Measurements from ENCODE around the gene KRTAP3-3. TPM values are rescaled to one million over a fixed set of nuclear protein-coding genes. Genes with fewer than 3 reads are reported as not detected.

The KRTAP3-3 gene
- total RNA-seq, 2 donors from 2014 or later = not detected

DNA sequence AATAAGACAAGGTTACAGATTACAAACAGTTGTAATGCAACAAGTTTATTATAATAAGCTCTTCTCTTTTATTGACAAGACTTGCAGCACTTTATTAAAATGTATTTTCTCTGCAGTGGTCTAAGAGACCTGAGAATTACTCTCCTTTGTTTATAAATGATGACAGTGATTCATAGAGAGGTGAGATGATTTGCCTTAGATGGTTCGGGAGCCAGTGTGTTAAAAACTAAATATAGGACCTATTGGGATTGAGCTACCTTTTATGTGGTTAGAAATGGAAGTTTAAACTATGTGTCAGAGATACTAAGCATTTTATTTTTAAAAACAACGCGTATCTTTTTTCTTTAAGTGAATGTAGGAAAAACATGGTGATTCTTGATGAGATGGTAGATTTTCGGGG is 2.9 kb upstream of the KRTAP3-3 start:
- H3K4me3 Mint-ChIP-seq = no peak overlapping the region
- no peaks in the 10 kb centered on the region for H3K9me3 Mint-ChIP-seq
- no peak for DNase-seq (ENCODE audit: low spot score)
- ATAC-seq = no peak
- H3K27me3 Mint-ChIP-seq = peaks cover 43 to 65% of the 10 kb centered on the region in 2 donors
- no peaks in the 10 kb centered on the region for H3K36me3 Mint-ChIP-seq
- H3K27ac Mint-ChIP-seq = no peak overlapping the region
- H3K4me1 Mint-ChIP-seq (ENCODE audit: low read depth in 2 of 2) = no peaks in the 10 kb centered on the region

- Mint-ChIP-seq H3K9me3 (no peaks in the 10 kb centered on the region), H3K4me1 (ENCODE audit: low read depth in 2 of 2) (no peaks in the 10 kb centered on the region), H3K36me3 (no peaks in the 10 kb centered on the region), H3K4me3 (no peak overlapping the region), H3K27ac (no peak overlapping the region), H3K27me3 (peaks cover 43 to 64% of the 10 kb centered on the region in 2 donors)
- no peak for DNase-seq (ENCODE audit: low spot score)
- no peak for ATAC-seq
These were observed 1.2 kb upstream of the KRTAP3-3 start for GRCh38 chr17:40995116-40995515.

DNA sequence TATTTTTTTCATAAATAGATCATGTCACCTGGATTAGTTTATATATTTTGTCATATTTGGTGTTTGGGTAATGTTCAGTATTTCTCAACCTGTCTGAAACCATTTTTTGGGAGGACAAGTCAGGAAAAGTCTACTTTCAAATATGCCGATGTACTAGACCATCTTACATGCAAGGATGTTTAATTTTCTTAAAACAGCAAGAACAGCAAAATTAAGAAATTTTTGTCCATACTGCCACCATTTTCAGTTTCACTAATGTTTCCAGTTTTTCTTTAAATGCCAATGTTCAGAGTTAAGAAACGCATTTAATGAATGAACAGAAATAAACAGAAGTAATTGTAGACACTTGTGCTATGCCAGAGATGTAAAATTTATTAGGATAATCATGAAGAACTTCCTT is 880 bp downstream of the KRTAP3-3 start:
- H3K27me3 Mint-ChIP-seq = peaks cover 34 to 63% of the 10 kb centered on the region in 2 donors
- no peak overlapping the region for H3K4me3 Mint-ChIP-seq
- no peak overlapping the region for H3K27ac Mint-ChIP-seq
- no peaks in the 10 kb centered on the region for H3K4me1 Mint-ChIP-seq (ENCODE audit: low read depth in 2 of 2)
- DNase-seq (ENCODE audit: low spot score) (no peak), ATAC-seq (no peak)
- H3K9me3 Mint-ChIP-seq = no peaks in the 10 kb centered on the region
- no peaks in the 10 kb centered on the region for H3K36me3 Mint-ChIP-seq

- Mint-ChIP-seq H3K27ac (no peak overlapping the region), H3K36me3 (no peaks in the 10 kb centered on the region), H3K27me3 (peaks cover 34 to 65% of the 10 kb centered on the region in 2 donors), H3K4me3 (no peak overlapping the region), H3K9me3 (no peaks in the 10 kb centered on the region), H3K4me1 (ENCODE audit: low read depth in 2 of 2) (no peaks in the 10 kb centered on the region)
- ATAC-seq (no peak), DNase-seq (ENCODE audit: low spot score) (no peak)
These were observed 1.3 kb downstream of the KRTAP3-3 start for GRCh38 chr17:40992666-40993065.

GRCh38 chr17:40986920-40987319 is 7.0 kb downstream of the KRTAP3-3 start:
- DNase-seq (ENCODE audit: low spot score) = no peak
- Mint-ChIP-seq H3K27me3 (peaks cover 23 to 36% of the 10 kb centered on the region in 2 donors), H3K4me1 (ENCODE audit: low read depth in 2 of 2) (no peaks in the 10 kb centered on the region), H3K9me3 (no peaks in the 10 kb centered on the region), H3K4me3 (no peak overlapping the region), H3K36me3 (no peaks in the 10 kb centered on the region), H3K27ac (no peak overlapping the region)
- ATAC-seq = no peak

GRCh38 chr17:40984226-40984625 is 9.7 kb downstream of the KRTAP3-3 start, which contains the start of gene KRT40:
TSS of gene KRT40 (minus strand) at chr17:40984326. CDS start at chr17:40984273, 53 bp downstream.
- H3K9me3 Mint-ChIP-seq = no peaks in the 10 kb centered on the region
- H3K27me3 Mint-ChIP-seq = peaks cover 22 to 30% of the 10 kb centered on the region in 2 donors
- no peaks in the 10 kb centered on the region for H3K4me1 Mint-ChIP-seq (ENCODE audit: low read depth in 2 of 2)
- H3K36me3 Mint-ChIP-seq = no peaks in the 10 kb centered on the region
- ATAC-seq = no peak
- no peak within 1 kb of the TSS for H3K4me3 Mint-ChIP-seq
- no peak within 1 kb of the TSS for H3K27ac Mint-ChIP-seq
- DNase-seq (ENCODE audit: low spot score) = no peak

- ATAC-seq (no peak), DNase-seq (ENCODE audit: low spot score) (no peak)
- H3K36me3 Mint-ChIP-seq = no peaks in the 10 kb centered on the region
- no peaks in the 10 kb centered on the region for H3K4me1 Mint-ChIP-seq (ENCODE audit: low read depth in 2 of 2)
- H3K27ac Mint-ChIP-seq = no peak overlapping the region
- no peaks in the 10 kb centered on the region for H3K9me3 Mint-ChIP-seq
- H3K4me3 Mint-ChIP-seq = no peak overlapping the region
- peaks cover 18 to 21% of the 10 kb centered on the region in 2 donors for H3K27me3 Mint-ChIP-seq
These were observed 12.8 kb downstream of the KRTAP3-3 start for GRCh38 chr17:40981115-40981514.

- no peak overlapping the region for H3K4me3 Mint-ChIP-seq
- ATAC-seq = no peak
- H3K9me3 Mint-ChIP-seq = no peaks in the 10 kb centered on the region
- no peak overlapping the region for H3K27ac Mint-ChIP-seq
- H3K36me3 Mint-ChIP-seq = no peaks in the 10 kb centered on the region
- no peak for DNase-seq (ENCODE audit: low spot score)
- no peaks in the 10 kb centered on the region for H3K4me1 Mint-ChIP-seq (ENCODE audit: low read depth in 2 of 2)
- H3K27me3 Mint-ChIP-seq = peaks cover 15 to 21% of the 10 kb centered on the region in 2 donors
These were observed 13.4 kb downstream of the KRTAP3-3 start for GRCh38 chr17:40980596-40980995.

GRCh38 chr17:40980117-40980516 is 13.8 kb downstream of the KRTAP3-3 start:
- Mint-ChIP-seq H3K4me1 (ENCODE audit: low read depth in 2 of 2) (no peaks in the 10 kb centered on the region), H3K36me3 (no peaks in the 10 kb centered on the region), H3K27ac (no peak overlapping the region), H3K9me3 (no peaks in the 10 kb centered on the region), H3K27me3 (peaks cover 18 to 21% of the 10 kb centered on the region in 2 donors), H3K4me3 (no peak overlapping the region)
- no peak for DNase-seq (ENCODE audit: low spot score)
- ATAC-seq = no peak

- H3K36me3 Mint-ChIP-seq = no peaks in the 10 kb centered on the region
- ATAC-seq (no peak), DNase-seq (ENCODE audit: low spot score) (no peak)
- peaks cover 18 to 21% of the 10 kb centered on the region in 2 donors for H3K27me3 Mint-ChIP-seq
- H3K9me3 Mint-ChIP-seq = no peaks in the 10 kb centered on the region
- no peak overlapping the region for H3K4me3 Mint-ChIP-seq
- no peaks in the 10 kb centered on the region for H3K4me1 Mint-ChIP-seq (ENCODE audit: low read depth in 2 of 2)
- H3K27ac Mint-ChIP-seq = no peak overlapping the region
These were observed 15.3 kb downstream of the KRTAP3-3 start for GRCh38 chr17:40978575-40979151.

DNA sequence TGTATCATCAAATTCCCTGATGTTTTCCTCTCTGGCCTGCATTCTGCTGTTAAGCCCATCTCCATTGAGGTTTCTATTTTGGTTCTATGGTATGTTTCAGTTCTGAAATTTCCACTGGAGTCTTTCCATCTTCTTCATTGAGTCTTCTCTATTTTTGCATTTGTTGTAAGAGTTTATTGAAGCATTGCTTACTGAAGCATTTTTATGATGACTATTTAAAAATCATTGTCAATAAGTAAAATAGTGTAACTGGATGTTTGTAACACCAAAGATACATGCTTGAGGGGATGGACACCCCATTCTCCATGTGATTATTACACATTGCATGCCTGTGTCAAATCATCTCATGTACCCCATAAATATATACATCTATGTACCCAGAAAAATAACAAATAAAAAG is 18.4 kb downstream of the KRTAP3-3 start:
- DNase-seq (ENCODE audit: low spot score) = no peak
- no peaks in the 10 kb centered on the region for H3K9me3 Mint-ChIP-seq
- no peak overlapping the region for H3K4me3 Mint-ChIP-seq
- ATAC-seq = no peak
- no peaks in the 10 kb centered on the region for H3K4me1 Mint-ChIP-seq (ENCODE audit: low read depth in 2 of 2)
- H3K27me3 Mint-ChIP-seq = peaks cover 24 to 39% of the 10 kb centered on the region in 2 donors
- H3K27ac Mint-ChIP-seq = no peak overlapping the region
- H3K36me3 Mint-ChIP-seq = no peaks in the 10 kb centered on the region

GRCh38 chr17:40974366-40974765 is 19.6 kb downstream of the KRTAP3-3 start:
- Mint-ChIP-seq H3K4me3 (no peak overlapping the region), H3K27me3 (peaks cover 24 to 31% of the 10 kb centered on the region in 2 donors), H3K27ac (no peak overlapping the region), H3K9me3 (no peaks in the 10 kb centered on the region), H3K4me1 (ENCODE audit: low read depth in 2 of 2) (no peaks in the 10 kb centered on the region), H3K36me3 (no peaks in the 10 kb centered on the region)
- ATAC-seq (no peak), DNase-seq (ENCODE audit: low spot score) (no peak)

- no peak overlapping the region for H3K4me3 Mint-ChIP-seq
- DNase-seq (ENCODE audit: low spot score) (no peak), ATAC-seq (no peak)
- H3K36me3 Mint-ChIP-seq = no peaks in the 10 kb centered on the region
- no peak overlapping the region for H3K27ac Mint-ChIP-seq
- H3K27me3 Mint-ChIP-seq = peaks cover 17% of the 10 kb centered on the region in 2 donors
- H3K4me1 Mint-ChIP-seq (ENCODE audit: low read depth in 2 of 2) = no peaks in the 10 kb centered on the region
- H3K9me3 Mint-ChIP-seq = no peaks in the 10 kb centered on the region
These were observed 26.4 kb downstream of the KRTAP3-3 start for GRCh38 chr17:40967582-40967981.

- Mint-ChIP-seq H3K27ac (no peak within 1 kb of the TSS), H3K4me1 (ENCODE audit: low read depth in 2 of 2) (no peaks in the 10 kb centered on the region), H3K36me3 (no peaks in the 10 kb centered on the region), H3K9me3 (no peaks in the 10 kb centered on the region), H3K27me3 (peaks cover 9 to 11% of the 10 kb centered on the region in 2 donors), H3K4me3 (no peak within 1 kb of the TSS)
- ATAC-seq (no peak), DNase-seq (ENCODE audit: low spot score) (no peak)
These were observed 27.1 kb downstream of the KRTAP3-3 start, which contains the start of gene KRT39 for GRCh38 chr17:40966848-40967247. TSS of gene KRT39 (minus strand) at chr17:40966948. CDS start at chr17:40966856, 92 bp downstream.

DNA sequence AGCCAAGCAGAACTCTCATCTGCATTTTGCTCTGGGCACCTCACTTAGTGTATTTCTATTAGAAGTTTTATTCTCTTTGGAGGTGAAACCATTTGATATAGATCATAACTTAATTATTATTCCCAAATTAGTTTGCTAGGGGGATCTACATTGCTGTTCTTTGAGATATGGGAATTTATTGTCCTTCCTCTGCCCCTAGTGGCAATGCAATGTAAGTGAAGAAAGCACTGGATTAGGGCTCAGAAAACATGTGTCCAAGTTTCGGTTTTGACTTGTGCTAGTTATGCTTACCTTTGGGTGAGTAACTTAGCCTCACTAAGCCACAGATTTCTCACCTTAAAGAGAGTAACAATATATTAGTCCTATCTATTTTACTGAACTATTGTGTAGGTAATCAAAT is 30.1 kb downstream of the KRTAP3-3 start:
- no peak for DNase-seq (ENCODE audit: low spot score)
- H3K27me3 Mint-ChIP-seq = peaks cover under 1 to 13% of the 10 kb centered on the region in 2 donors
- ATAC-seq = no peak
- no peaks in the 10 kb centered on the region for H3K36me3 Mint-ChIP-seq
- H3K4me1 Mint-ChIP-seq (ENCODE audit: low read depth in 2 of 2) = peaks cover 0 to 5% of the 10 kb centered on the region in 2 donors
- H3K9me3 Mint-ChIP-seq = no peaks in the 10 kb centered on the region
- no peak overlapping the region for H3K27ac Mint-ChIP-seq
- H3K4me3 Mint-ChIP-seq = no peak overlapping the region
